GM23248 (cell line): ENCODE measurements around the gene TOR3A. TPM values are rescaled to one million over a fixed set of nuclear protein-coding genes. Genes with fewer than 3 reads are reported as not detected.

Experiments used
- DNase-seq: peaks from one replicate; pipeline ENCODE4 v3.0.0-alpha.2; 2015
- H2AFZ ChIP-seq: fragments of 200-600 bp; sonication (generic); 2 replicates; pipeline ENCODE4 v1.6.1; 2016; ENCODE audit warnings: antibody characterized with exemption
- H3F3A ChIP-seq: fragments of 200-600 bp; sonication (generic); 2 replicates; pipeline ENCODE4 v1.6.1; 2016; ENCODE audit warnings: mild to moderate bottlenecking, antibody characterized with exemption, mixed run types; ENCODE audit not compliant: insufficient read depth
- H3K27ac ChIP-seq: fragments of 200-600 bp; sonication (generic); 2 replicates; pipeline ENCODE4 v1.5.1; 2016; ENCODE audit warnings: mild to moderate bottlenecking
- H3K27me3 ChIP-seq: fragments of 200-600 bp; sonication (generic); replicated peaks from 2 replicates; pipeline ENCODE4 v1.6.1; 2016; ENCODE audit warnings: mild to moderate bottlenecking; ENCODE audit not compliant: insufficient read depth
- H3K36me3 ChIP-seq: fragments of 200-600 bp; sonication (generic); 2 replicates; pipeline ENCODE4 v1.6.1; 2016; ENCODE audit warnings: low read depth, mild to moderate bottlenecking
- H3K4me1 ChIP-seq: fragments of 200-600 bp; sonication (generic); 2 replicates; pipeline ENCODE4 v1.6.1; 2016; ENCODE audit warnings: mild to moderate bottlenecking; ENCODE audit not compliant: insufficient read depth
- H3K4me2 ChIP-seq: fragments of 200-600 bp; sonication (generic); one replicate; pipeline ENCODE4 v1.6.1; 2016; ENCODE audit warnings: mild to moderate bottlenecking; ENCODE audit not compliant: unreplicated experiment
- H3K4me3 ChIP-seq: fragments of 200-600 bp; sonication (generic); 2 replicates; pipeline ENCODE4 v1.5.1; 2016; ENCODE audit warnings: mild to moderate bottlenecking
- H3K79me2 ChIP-seq: fragments of 200-600 bp; sonication (generic); 2 replicates; pipeline ENCODE4 v1.6.1; 2016; ENCODE audit warnings: mild to moderate bottlenecking; ENCODE audit not compliant: insufficient read depth
- H3K9ac ChIP-seq: fragments of 200-600 bp; sonication (generic); 2 replicates; pipeline ENCODE4 v1.6.1; 2016; ENCODE audit warnings: mild to moderate bottlenecking
- H3K9me2 ChIP-seq: fragments of 200-600 bp; sonication (generic); 2 replicates; pipeline ENCODE4 v1.6.1; 2016; ENCODE audit warnings: mixed run types, mild to moderate bottlenecking, moderate library complexity; ENCODE audit not compliant: insufficient read depth
- H3K9me3 ChIP-seq: fragments of 200-600 bp; sonication (generic); one replicate; pipeline ENCODE4 v1.6.1; 2017; ENCODE audit warnings: low read depth
- H4K20me1 ChIP-seq: fragments of 200-600 bp; sonication (generic); 2 replicates; pipeline ENCODE4 v1.6.0; 2016; ENCODE audit not compliant: insufficient read depth
- EZH2 ChIP-seq: fragments of 200-600 bp; sonication (generic); IDR thresholded peaks from 2 replicates; pipeline ENCODE4 v1.6.1; 2018; ENCODE audit warnings: antibody characterized with exemption, mild to moderate bottlenecking; ENCODE audit not compliant: insufficient read depth, poor library complexity, severe bottlenecking
- EZH2phosphoT487 ChIP-seq: fragments of 200-600 bp; sonication (generic); IDR thresholded peaks from 2 replicates; pipeline ENCODE4 v1.6.1; 2018; ENCODE audit warnings: antibody characterized with exemption, moderate library complexity, mild to moderate bottlenecking, low read depth; ENCODE audit not compliant: insufficient read depth
- WGBS, 2 experiments: methylation state at CpG; one replicate each; pipeline ENCODE4 v1.1.6; 2015 to 2017; ENCODE audit warnings: low lambda C conversion rate in 2 of 2, low coverage in 1 of 2; ENCODE audit errors: missing lambda C conversion rate in 2 of 2; 5-methylcytosine and 5-hydroxymethylcytosine counted together
- in situ Hi-C: fragments of 300-500 bp; cut with MboI; formaldehyde crosslinking; loops from 2 replicates; pipeline ENCODE4 v1.15.0; 2020
- polyA plus RNA-seq: library from polyadenylated mRNA; unstranded; fragments of >200 nt; fragmentation: Nextera tagmentation; extraction: Ambion mirVana; gene quantifications from 2 replicates; pipeline ENCODE4 v1.2.1, GENCODE V29; 2016
- total RNA-seq: library from RNA; depleted of rRNA; stranded (reverse); fragments of >200 nt; shearing (Covaris generic); gene quantifications from 2 replicates; pipeline ENCODE4 v1.2.3, GENCODE V29; 2014

The TOR3A gene
- total and polyA plus RNA-seq, 2 experiments from 2014 or later: 22.2 to 45.5 TPM

DNA sequence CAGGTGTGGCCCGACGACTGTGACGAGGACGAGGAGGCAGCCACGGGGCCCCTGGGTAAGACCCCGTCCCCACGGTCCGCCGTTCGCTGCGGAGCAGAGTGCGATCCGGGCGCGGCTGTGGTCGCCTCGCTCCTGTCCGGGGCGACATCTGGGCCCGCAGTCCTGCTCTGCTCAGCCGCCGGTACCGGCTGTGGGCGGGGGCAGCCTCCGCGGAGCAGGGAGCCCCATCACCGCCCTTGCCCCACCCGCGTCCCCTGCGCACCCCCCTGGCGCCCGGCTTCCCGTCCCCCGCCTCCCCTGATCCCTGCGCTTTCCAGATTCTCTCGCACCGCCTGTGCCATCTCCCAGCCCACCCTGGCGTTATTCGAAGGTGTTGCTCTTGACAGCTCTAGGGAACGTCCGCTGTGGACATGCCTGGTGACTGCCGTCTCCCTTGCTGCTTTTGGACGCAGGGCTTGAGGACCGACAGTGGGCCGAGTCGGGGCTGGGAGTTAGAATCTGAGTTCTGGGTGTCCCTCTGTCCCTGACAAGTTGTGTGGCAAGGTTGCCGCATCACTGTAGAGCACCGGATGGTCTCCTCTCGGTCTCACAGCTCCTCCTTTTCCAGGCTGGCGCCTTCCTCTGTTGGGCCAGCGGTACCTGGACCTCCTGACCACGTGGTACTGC is 596 bp downstream of the TOR3A start:
- Histone ChIP-seq H2AFZ (peak overlapping the region; percentile 86), H3K9me3 (no peaks in the 10 kb centered on the region), H3K9ac (peak overlapping the region; percentile 85), H3K9me2 (no peaks in the 10 kb centered on the region), H3K4me2 (peak overlapping the region; percentile 93), H3K27ac (peak overlapping the region; percentile 68), H4K20me1 (no peaks in the 10 kb centered on the region), H3K4me1 (peaks cover 11% of the 10 kb centered on the region), H3K36me3 (no peaks in the 10 kb centered on the region), H3K79me2 (peaks cover 24% of the 10 kb centered on the region), H3K4me3 (peak overlapping the region; percentile 78), H3K27me3 (no peaks in the 10 kb centered on the region), H3F3A (peaks cover 25% of the 10 kb centered on the region)
- WGBS, 2 experiments: 1 to 3% methylated on average over 30 to 36 of the region's 52 CpGs
- peak; percentile 62 for DNase-seq
- in situ Hi-C loops: loop anchor here (25.0 kb wide), 1 partner anchor 255 kb away; no protein-coding TSS in a partner anchor
- no peak for TF ChIP-seq EZH2phosphoT487

- Histone ChIP-seq H3K9me2 (no peaks in the 10 kb centered on the region), H3K36me3 (no peaks in the 10 kb centered on the region), H4K20me1 (no peaks in the 10 kb centered on the region), H3K4me1 (0 out of 2 replicates have a peak, but pooled peaks cover 8% of the 10 kb centered on the region), H3K79me2 (peaks cover 24% of the 10 kb centered on the region), H3K9ac (peak overlapping the region; percentile 85), H3F3A (peaks cover 23% of the 10 kb centered on the region), H3K4me2 (peak overlapping the region; percentile 93), H3K4me3 (peak overlapping the region; percentile 78), H3K9me3 (no peaks in the 10 kb centered on the region), H3K27ac (peak overlapping the region; percentile 68), H2AFZ (peak overlapping the region; percentile 86), H3K27me3 (no peaks in the 10 kb centered on the region)
- TF ChIP-seq EZH2 (no peak), EZH2phosphoT487 (no peak)
- peak; percentile 63 for DNase-seq
- in situ Hi-C loops: loop anchor here (25.0 kb wide), 1 partner anchor 254 kb away; no protein-coding TSS in a partner anchor
- 4 to 9% methylated on average over 3 of the region's 3 CpGs for WGBS, 2 experiments
Measured at GRCh38 chr1:179082999-179083335, 1.1 kb downstream of the TOR3A start.

DNA sequence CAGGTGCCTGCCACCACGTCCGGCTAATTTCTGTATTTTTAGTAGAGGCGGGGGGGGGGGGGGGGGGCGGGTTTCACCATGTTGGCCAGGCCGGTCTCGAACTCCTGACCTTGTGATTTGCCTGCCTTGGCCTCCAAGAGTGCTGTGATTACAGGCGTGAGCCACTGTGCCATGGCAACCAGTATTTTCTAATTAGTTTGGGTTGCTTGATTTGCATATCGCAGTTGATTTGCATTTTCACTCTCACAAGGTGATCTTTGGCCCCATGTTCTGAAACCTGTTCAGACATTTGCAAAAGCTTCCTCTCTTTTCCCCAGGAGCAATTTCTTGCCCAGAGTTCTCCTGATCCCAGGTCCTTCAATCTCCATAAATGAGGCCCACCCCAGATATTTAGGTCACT is 1.7 kb downstream of the TOR3A start:
- no peak for TF ChIP-seq EZH2phosphoT487
- TF ChIP-seq EZH2: no peak
- H3F3A ChIP-seq: peaks cover 25% of the 10 kb centered on the region
- H3K4me1 ChIP-seq: 0 out of 2 replicates have a peak, but pooled peaks cover 8% of the 10 kb centered on the region
- in situ Hi-C loops: loop anchor here (25.0 kb wide), 1 partner anchor 254 kb away; no protein-coding TSS in a partner anchor
- H3K4me2 ChIP-seq: peak overlapping the region; percentile 93
- DNase-seq: no peak
- H3K27ac ChIP-seq: 0 out of 2 replicates have a peak overlapping the region, but pooled peaks have one; percentile 68
- H3K79me2 ChIP-seq: peaks cover 24% of the 10 kb centered on the region
- peak overlapping the region; percentile 78 for H3K4me3 ChIP-seq
- no peaks in the 10 kb centered on the region for H3K9me3 ChIP-seq
- H3K36me3 ChIP-seq: no peaks in the 10 kb centered on the region; the same call in 1 of the 2 replicates
- H3K27me3 ChIP-seq: no peaks in the 10 kb centered on the region
- H2AFZ ChIP-seq: no peak overlapping the region
- WGBS, 2 experiments: 87% methylated on average over 7 to 8 of the region's 8 CpGs
- H3K9me2 ChIP-seq: no peaks in the 10 kb centered on the region
- no peaks in the 10 kb centered on the region for H4K20me1 ChIP-seq
- H3K9ac ChIP-seq: peak overlapping the region; percentile 85

DNA sequence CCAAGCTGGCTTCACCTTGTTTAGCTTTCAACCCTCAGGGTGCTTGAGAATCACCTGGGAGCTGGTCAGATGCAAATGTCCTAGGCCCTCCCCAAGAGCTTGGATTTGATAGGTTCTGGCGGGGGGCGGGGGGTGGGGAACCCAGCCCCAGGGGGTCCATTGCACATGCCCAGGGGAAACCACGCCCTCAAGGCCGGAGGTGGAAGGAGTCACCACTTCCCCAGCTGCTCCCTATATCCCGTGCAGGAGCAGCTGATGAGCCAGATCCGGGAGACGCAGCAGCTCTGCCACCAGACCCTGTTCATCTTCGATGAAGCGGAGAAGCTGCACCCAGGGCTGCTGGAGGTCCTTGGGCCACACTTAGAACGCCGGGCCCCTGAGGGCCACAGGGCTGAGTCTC is 5.8 kb downstream of the TOR3A start:
- peak overlapping the region; percentile 37; the same call in 1 of the 2 replicates for H3K27ac ChIP-seq
- H3K4me2 ChIP-seq: no peak overlapping the region
- H3K9me2 ChIP-seq: no peaks in the 10 kb centered on the region
- peaks cover 26% of the 10 kb centered on the region for H3K79me2 ChIP-seq
- in situ Hi-C loops: loop anchor here (25.0 kb wide), 1 partner anchor 250 kb away; no protein-coding TSS in a partner anchor
- 79 to 80% methylated on average over 11 of the region's 11 CpGs for WGBS, 2 experiments
- DNase-seq: peak; percentile 23
- no peak overlapping the region for H3K4me3 ChIP-seq
- no peak overlapping the region for H3K9ac ChIP-seq
- no peaks in the 10 kb centered on the region for H3K9me3 ChIP-seq
- TF ChIP-seq EZH2phosphoT487: no peak
- no peak for TF ChIP-seq EZH2
- no peak overlapping the region for H2AFZ ChIP-seq
- no peaks in the 10 kb centered on the region for H4K20me1 ChIP-seq
- H3K27me3 ChIP-seq: no peaks in the 10 kb centered on the region
- peaks cover 16% of the 10 kb centered on the region for H3K4me1 ChIP-seq
- H3K36me3 ChIP-seq: peaks cover 10% of the 10 kb centered on the region; the same call in 1 of the 2 replicates
- H3F3A ChIP-seq: peaks cover 59% of the 10 kb centered on the region
